Fibroblast of skin of left quadriceps (primary cell): ENCODE data around the gene GOLGA8T.
"Not testable (repeated sequence)": the region's sequence is repeated elsewhere in the genome, so short reads cannot be mapped to it uniquely, and the experiment has no call there.

Experiments
- DNase-seq, 2 experiments: peaks; one replicate each; pipeline ENCODE4 v3.0.0-alpha.2; 2013; ENCODE audit warnings: low read depth in 2 of 2

The GOLGA8T gene, protein sequence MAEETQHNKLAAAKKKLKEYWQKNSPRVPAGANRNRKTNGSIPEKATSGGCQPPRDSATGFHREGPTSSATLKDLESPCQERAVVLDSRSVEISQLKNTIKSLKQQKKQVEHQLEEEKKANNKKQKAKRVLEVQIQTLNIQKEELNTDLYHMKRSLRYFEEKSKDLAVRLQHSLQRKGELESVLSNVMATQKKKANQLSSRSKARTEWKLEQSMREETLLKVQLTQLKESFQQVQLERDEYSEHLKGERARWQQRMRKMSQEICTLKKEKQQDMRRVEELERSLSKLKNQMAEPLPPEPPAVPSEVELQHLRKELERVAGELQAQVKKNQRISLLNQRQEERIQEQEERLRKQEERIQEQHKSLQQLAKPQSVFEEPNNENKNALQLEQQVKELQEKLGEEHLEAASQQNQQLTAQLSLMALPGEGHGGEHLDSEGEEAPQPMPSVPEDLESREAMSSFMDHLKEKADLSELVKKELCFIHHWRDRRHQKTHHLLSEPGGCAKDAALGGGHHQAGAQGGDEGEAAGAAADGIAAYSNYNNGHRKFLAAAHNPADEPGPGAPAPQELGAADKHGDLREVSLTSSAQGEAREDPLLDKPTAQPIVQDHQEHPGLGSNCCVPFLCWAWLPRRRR

DNA sequence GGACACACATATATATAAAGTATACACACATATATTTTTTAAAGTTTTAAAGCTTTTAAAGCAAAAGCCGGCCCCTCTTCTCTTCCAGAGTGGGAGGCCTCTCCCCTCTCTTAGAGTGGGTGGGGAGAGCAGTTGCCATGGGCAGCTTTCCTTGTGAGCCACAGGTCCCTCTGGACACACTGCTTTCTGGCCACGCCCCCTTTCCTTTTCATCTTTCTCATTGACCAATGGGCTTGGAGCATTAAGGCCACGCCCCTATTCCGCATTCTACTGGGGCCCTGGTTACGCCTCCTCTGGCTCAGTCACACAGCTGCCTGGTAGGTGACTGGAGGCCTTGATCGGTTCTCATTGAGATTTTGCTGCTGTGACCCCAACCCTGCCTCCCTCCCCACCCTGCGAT, at the start of gene GOLGA8T:
TSS of gene GOLGA8T (plus strand) at position 301 of the 400 bp plus-strand sequence. CDS start at position 399, 98 bp downstream.
- not testable (repeated sequence) for DNase-seq

DNA sequence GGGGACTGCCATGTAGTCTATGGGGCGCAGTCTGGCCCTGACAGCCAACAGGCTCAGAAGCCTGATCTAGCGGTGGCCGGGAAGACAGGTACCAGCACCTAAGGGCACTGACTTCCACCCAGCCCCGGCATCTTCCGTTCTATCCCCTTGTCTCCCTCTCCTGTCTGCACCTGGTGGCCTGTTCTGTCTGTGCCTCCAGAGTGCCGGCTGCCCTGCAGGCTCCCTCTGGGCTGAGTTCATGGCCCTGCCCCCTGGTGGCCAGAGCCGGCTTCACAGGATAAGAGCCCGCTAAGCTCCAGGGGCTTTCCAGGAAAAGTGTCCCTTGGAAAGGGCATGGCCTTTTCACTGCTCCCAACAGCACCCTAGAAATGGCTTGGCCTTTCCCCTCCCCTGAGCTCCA, 37.0 kb upstream of the GOLGA8T start:
- not testable (repeated sequence) for DNase-seq

DNA sequence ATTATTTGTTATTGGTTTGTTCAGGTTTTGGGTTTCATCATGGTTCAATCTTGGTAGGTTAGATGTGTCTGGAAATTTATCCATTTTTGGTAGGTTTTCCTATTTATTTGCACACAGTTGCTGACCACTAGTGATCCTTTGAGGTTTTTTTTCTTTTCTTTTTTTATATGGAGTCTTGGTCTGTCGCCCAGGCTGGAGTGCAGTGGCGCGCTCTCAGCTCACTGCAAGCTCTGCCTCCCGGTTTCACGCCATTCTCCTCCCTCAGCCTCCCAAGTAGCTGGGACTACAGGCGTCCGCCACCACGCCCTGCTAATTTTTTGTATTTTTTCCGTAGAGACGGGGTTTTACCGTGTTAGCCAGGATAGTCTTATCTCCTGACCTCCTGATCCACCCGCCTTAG, 32.0 kb upstream of the GOLGA8T start:
- not testable (repeated sequence) for DNase-seq

DNA sequence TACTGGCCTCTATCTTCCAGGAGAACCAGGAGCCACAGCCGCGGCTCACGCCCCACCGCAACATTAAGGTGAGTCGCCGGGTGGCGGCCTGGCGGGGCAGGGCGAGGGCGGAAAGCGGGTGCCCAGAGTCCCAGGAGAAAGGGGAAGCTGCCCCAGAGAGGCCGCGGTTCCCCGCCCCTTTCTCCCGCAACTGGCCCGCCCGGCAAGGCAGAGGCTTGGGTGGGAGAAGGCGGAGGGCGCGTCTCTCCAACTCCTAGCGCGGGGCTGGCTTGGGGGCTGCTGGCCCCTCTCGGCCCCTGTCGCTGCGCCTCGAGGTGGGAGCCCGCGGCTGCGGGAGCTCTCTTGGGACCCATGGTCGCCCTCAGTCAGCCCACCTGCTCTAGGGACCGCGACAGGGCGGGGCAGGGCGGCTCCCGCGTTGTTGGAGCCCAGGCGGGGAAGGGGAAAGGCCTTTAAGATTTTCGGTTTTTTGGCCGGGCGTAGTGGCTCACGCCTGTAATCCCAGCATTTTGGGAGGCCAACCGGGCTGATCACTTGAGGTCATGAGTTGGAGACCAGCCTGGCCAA, 30.8 kb upstream of the GOLGA8T start:
- not testable (repeated sequence) for DNase-seq

GRCh38 chr15:30110591-30110990, 24.3 kb upstream of the GOLGA8T start:
- not testable (repeated sequence) for DNase-seq

GRCh38 chr15:30130066-30130465, 4.8 kb upstream of the GOLGA8T start:
- DNase-seq = not testable (repeated sequence)

DNA sequence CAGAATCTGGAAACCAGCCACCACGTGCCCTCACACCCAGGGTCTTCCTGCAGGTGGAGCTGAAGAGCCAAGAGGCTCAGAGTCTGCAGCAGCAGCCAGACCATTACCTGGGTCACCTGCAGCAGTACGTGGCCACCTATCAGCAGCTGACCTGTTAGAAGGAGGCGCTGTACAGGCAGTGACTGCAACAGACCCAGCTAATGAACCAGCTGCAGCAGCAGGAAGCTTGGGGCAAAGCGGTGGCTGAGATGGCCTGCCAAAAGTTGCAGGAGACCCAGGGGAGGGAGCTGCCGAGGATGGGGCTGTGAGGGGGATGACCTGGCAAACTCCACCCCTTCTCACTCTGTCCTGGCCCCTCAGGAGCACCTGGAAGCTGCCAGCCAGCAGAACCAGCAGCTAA, 8.4 kb downstream of the GOLGA8T start:
- DNase-seq = not testable (repeated sequence)

- not testable (repeated sequence) for DNase-seq
Measured at GRCh38 chr15:30149891-30150290, 15.0 kb downstream of the GOLGA8T start.

- not testable (repeated sequence) for DNase-seq
Measured at GRCh38 chr15:30162479-30163357, 27.9 kb downstream of the GOLGA8T start.

DNA sequence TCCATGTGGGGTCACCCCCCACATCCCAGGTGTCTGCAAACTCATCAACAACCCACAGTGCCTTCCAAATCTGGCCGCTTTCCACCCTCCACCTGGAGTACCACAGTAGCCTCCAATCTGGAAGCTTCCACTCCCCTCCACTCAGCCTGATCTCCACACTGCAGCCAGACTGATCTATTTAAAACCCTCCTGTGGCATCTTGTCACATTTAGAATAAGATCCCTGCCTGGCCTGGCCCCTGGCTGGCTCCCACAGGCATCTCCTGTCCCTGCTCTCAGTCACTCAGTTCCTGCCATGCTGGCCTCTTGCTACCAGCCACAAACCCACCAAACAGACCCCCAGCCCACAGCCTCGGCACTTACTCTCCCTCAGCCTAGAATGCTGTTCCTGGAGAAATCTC, 28.9 kb downstream of the GOLGA8T start:
- not testable (repeated sequence) for DNase-seq

DNA sequence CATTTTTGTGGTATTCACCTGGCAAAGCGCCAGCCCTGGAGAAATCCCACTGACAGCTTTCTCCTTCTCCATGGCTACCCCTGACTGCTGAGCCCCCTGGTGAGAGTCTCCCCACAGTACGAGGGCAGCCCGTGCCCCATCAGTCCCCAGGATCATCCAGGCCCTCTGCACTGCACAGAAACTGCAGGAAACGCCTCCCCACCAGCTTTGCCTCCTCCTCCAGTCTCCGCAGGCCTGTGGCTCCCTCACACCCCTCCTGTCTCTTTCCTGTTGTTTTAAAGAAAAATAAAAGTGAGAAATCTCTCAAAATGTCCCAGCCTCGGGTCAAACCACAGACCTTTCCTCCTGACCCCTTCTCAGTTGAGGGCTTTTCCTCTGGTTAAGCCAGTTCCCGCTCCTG, 29.4 kb downstream of the GOLGA8T start:
- DNase-seq = not testable (repeated sequence)

DNA sequence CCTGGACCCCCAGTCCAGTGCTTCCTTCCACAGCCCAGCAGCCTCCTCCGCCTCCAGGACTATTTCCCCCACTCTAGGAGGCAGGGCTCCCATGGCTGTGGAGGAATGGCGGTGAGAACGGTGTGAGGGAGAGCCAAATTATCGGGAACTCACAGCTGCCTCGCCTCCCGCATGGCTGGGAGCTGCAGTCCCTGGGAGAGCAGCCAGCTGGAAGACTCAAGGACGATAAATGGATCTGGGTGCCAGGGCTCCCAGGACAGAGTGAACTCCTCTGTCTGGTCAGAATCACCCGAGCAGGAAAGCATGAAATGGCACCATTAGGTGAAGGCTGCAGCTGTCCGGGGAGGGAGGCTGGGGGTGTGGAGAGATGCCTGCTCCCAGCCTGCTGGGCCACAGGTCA, 32.6 kb downstream of the GOLGA8T start:
- DNase-seq = not testable (repeated sequence)

- DNase-seq = not testable (repeated sequence)
Measured at GRCh38 chr15:30167886-30168285, 33.0 kb downstream of the GOLGA8T start.

DNA sequence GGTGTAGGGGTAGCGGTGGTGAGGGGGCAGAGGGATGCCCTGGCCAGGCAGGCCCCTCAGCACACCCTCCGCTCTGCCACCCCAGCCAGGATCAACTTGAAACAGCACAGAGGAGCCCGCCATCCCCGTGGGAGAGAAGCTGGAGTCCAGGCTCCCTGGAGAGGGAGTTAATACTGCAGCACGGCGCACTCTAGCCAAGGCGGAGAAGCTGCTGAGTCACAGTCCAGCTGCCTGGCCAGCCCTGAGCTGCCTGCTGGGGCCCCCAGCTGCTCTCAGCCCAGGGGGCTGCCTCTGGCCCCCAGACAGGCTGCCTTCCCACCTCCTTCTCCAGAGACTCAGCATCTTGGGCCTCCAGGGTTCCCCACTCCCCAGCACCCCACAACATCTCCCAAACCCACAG, 36.6 kb downstream of the GOLGA8T start:
- DNase-seq = not testable (repeated sequence)

DNA sequence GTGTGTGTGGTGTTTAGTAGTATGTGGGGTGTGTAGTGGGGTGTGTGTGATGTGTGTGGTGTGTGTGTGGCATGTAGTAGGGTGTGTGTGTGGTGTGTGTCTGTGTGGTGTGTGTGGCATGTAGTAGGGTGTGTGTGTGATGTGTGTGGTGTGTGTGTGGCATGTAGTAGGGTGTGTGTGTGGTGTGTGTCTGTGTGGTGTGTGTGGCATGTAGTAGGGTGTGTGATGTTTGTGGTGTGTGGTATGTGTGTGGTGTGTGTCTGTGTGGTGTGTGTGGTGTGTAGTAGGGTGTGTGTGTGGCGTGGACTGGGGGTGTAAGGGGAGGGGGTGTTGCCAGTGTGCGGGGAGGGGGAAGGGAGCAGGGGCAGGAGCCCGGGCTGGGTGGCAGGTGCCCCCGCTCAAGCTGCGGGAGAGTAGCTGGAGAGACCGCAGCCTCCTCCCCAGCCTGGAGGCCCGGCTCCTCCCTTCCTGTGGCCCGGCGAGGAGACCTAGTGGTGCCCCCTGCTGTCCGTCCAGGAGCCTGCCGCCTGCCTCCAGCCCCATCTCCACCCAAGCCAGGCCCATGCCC, 38.3 kb downstream of the GOLGA8T start:
- not testable (repeated sequence) for DNase-seq

DNA sequence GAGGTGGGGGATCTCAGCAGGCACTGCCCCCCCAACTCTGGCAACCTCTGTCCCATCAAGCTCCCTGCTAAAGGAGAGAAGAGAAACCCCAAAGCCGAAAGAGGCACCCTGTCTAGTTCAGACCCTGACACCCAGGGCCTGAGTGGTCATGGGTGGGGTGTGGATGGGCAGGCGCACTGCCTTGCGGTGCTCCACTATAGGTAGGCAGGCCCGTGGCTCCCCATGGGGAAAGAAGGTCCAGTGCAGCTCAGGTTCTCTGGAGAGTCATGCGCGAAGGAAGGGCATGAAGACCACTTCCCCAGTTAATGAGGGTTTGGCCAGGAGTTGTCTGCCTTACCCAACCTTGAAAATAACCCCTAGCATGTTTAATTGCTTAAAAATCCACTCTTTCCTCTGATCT, 40.4 kb downstream of the GOLGA8T start:
- not testable (repeated sequence) for DNase-seq

- not testable (repeated sequence) for DNase-seq
Measured at GRCh38 chr15:30176613-30177012, 41.8 kb downstream of the GOLGA8T start.

- DNase-seq = not testable (repeated sequence)
Measured at GRCh38 chr15:30179814-30180213, 45.0 kb downstream of the GOLGA8T start.

DNA sequence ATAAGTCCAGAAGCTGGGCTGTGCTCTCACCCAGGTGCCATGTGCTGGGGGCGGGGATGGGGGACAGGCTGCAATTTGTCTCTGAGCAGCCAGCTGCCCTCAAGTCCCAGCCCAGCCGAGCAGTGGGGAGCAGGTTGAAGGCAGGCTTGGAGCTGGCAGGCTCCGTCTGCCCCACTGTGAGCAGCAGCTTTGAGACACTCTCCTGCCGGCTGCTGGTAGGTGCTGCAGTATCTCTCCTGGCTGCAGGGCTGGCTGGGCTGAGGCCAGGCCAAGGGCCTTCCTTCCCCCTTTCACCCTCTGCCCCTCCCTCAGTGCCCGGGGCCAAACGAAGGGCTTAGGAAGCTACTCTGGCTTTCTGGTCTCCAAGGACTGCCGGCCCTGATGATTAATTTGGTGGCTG, 50.6 kb downstream of the GOLGA8T start:
- DNase-seq = not testable (repeated sequence)

- DNase-seq = not testable (repeated sequence)
Measured at GRCh38 chr15:30187429-30187828, 52.6 kb downstream of the GOLGA8T start.

DNA sequence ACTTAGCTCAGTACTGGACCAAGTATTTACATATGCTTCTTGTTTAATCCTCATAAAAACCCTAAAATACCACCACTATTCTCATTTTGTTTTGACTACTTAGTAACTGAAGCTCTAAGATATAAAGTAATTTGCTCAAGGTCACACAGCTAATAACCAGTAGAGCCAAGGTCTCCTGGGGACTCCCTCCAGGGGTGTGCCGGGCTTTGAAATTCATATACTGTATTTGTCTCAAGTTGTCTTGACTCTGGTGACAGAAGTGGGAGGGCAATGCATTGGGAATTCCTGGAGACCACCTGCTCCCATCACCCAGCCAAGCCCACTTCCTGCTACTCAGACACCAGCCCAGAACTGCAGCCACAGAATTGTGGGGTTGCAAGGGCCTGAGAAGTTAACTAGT, 54.9 kb downstream of the GOLGA8T start:
- DNase-seq = not testable (repeated sequence)
